OCI-LY1 (cell line): ENCODE measurements around the gene INTS3.

ENCODE experiments used
- H2AFZ ChIP-seq: fragments of 200-600 bp; sonication (generic), shearing (Covaris generic); 2 replicates; pipeline ENCODE4 v1.6.0; 2014; ENCODE audit warnings: antibody characterized with exemption, mild to moderate bottlenecking, low read length
- H3F3A ChIP-seq: fragments of 200-600 bp; sonication (generic), shearing (Covaris generic); 2 replicates; pipeline ENCODE4 v1.6.0; 2014; ENCODE audit warnings: mild to moderate bottlenecking, antibody characterized with exemption, low read length, moderate library complexity; ENCODE audit not compliant: insufficient read depth
- H3K27ac ChIP-seq: fragments of 200-600 bp; sonication (generic); 2 replicates; pipeline ENCODE4 v1.5.1; 2014; ENCODE audit warnings: low read length, mixed run types, mild to moderate bottlenecking, low read depth; ENCODE audit not compliant: poor library complexity, severe bottlenecking
- H3K27me3 ChIP-seq: fragments of 200-600 bp; sonication (generic); 2 replicates; pipeline ENCODE4 v1.6.0; 2014; ENCODE audit warnings: antibody characterized with exemption, mild to moderate bottlenecking, low read length, moderate library complexity; ENCODE audit not compliant: insufficient read depth
- H3K36me3 ChIP-seq: fragments of 200-600 bp; sonication (generic); 2 replicates; pipeline ENCODE4 v1.6.1; 2014; ENCODE audit warnings: mild to moderate bottlenecking, antibody characterized with exemption, low read length, moderate library complexity, mixed read lengths; ENCODE audit not compliant: insufficient read depth
- H3K4me1 ChIP-seq: fragments of 200-600 bp; sonication (generic); 2 replicates; pipeline ENCODE4 v1.5.1; 2014; ENCODE audit warnings: mild to moderate bottlenecking, low read length, moderate library complexity; ENCODE audit not compliant: insufficient read depth, severe bottlenecking
- H3K4me2 ChIP-seq: fragments of 200-600 bp; sonication (generic), shearing (Covaris generic); 2 replicates; pipeline ENCODE4 v1.6.1; 2014; ENCODE audit warnings: low read length
- H3K4me3 ChIP-seq: fragments of 200-600 bp; sonication (generic); 2 replicates; pipeline ENCODE4 v1.5.1; 2014; ENCODE audit warnings: low read length, low read depth, mild to moderate bottlenecking, mixed read lengths; ENCODE audit not compliant: poor library complexity, severe bottlenecking
- H3K79me2 ChIP-seq: fragments of 200-600 bp; shearing (Covaris generic); 2 replicates; pipeline ENCODE4 v1.6.1; 2016; ENCODE audit warnings: mixed run types, low read length, mixed read lengths; ENCODE audit not compliant: insufficient read depth
- H3K9ac ChIP-seq: fragments of 200-600 bp; sonication (generic), shearing (Covaris generic); 2 replicates; pipeline ENCODE4 v1.6.1; 2014; ENCODE audit warnings: mild to moderate bottlenecking, low read length, mixed read lengths
- H3K9me2 ChIP-seq: fragments of 200-600 bp; sonication (generic), shearing (Covaris generic); 2 replicates; pipeline ENCODE4 v1.6.1; 2014; ENCODE audit warnings: low read depth, mild to moderate bottlenecking, low read length, mixed read lengths
- H3K9me3 ChIP-seq: fragments of 200-600 bp; shearing (Covaris generic); 2 replicates; pipeline ENCODE4 v1.6.1; 2014; ENCODE audit warnings: low read length, mixed read lengths
- H4K20me1 ChIP-seq: fragments of 200-600 bp; sonication (generic), shearing (Covaris generic); 2 replicates; pipeline ENCODE4 v1.6.0; 2016; ENCODE audit warnings: mild to moderate bottlenecking, low read length; ENCODE audit not compliant: insufficient read depth
- CTCF ChIP-seq: fragments of 200-600 bp; sonication (generic), shearing (Covaris generic); IDR thresholded peaks from 2 replicates; pipeline ENCODE4 v1.5.1; 2017; ENCODE audit warnings: mild to moderate bottlenecking, antibody characterized with exemption, low read length, moderate library complexity, mixed read lengths
- EZH2 ChIP-seq: fragments of 200-600 bp; sonication (generic), shearing (Covaris generic); IDR thresholded peaks from 2 replicates; pipeline ENCODE4 v1.8.0; 2017; ENCODE audit warnings: borderline replicate concordance, mixed run types, mild to moderate bottlenecking, antibody characterized with exemption, low read length, moderate library complexity, mixed read lengths

The INTS3 gene

GRCh38 chr1:153798468-153798780, 70.6 kb downstream of the INTS3 start:
- TF ChIP-seq EZH2: no peak
- TF ChIP-seq CTCF: no peak
- H3K9ac ChIP-seq: no peak overlapping the region

GRCh38 chr1:153799016-153799415, 71.2 kb downstream of the INTS3 start:
- Histone ChIP-seq H3K4me1 (peaks cover 11% of the 10 kb centered on the region), H3K27ac (no peak overlapping the region), H2AFZ (no peak overlapping the region), H3K4me2 (no peak overlapping the region), H3K27me3 (no peaks in the 10 kb centered on the region), H3K9me3 (no peaks in the 10 kb centered on the region), H3K9ac (no peak overlapping the region), H3F3A (peaks cover 5% of the 10 kb centered on the region; the same call in 1 of the 2 replicates), H3K9me2 (no peaks in the 10 kb centered on the region), H3K79me2 (no peaks in the 10 kb centered on the region), H3K36me3 (no peaks in the 10 kb centered on the region), H3K4me3 (no peak overlapping the region), H4K20me1 (no peaks in the 10 kb centered on the region)
- TF ChIP-seq EZH2 (no peak), CTCF (no peak)

More at GRCh38 chr1:153798468-153798780, 70.6 kb downstream of the INTS3 start:
- Histone ChIP-seq H3K4me3 (no peak overlapping the region), H3K79me2 (no peaks in the 10 kb centered on the region), H3F3A (peaks cover 5% of the 10 kb centered on the region; the same call in 1 of the 2 replicates), H3K4me2 (no peak overlapping the region), H3K9me2 (no peaks in the 10 kb centered on the region), H3K4me1 (peaks cover 11% of the 10 kb centered on the region), H4K20me1 (no peaks in the 10 kb centered on the region), H3K27me3 (no peaks in the 10 kb centered on the region), H3K9me3 (no peaks in the 10 kb centered on the region), H2AFZ (no peak overlapping the region), H3K36me3 (no peaks in the 10 kb centered on the region), H3K27ac (peak overlapping the region; percentile 48)

GRCh38 chr1:153799566-153800465, 72.0 kb downstream of the INTS3 start:
- TF ChIP-seq EZH2: no peak
- TF ChIP-seq CTCF: no peak
- Histone ChIP-seq H3K4me2 (no peak overlapping the region), H3K9me3 (no peaks in the 10 kb centered on the region), H3K4me1 (peaks cover 18% of the 10 kb centered on the region), H3K27me3 (no peaks in the 10 kb centered on the region), H3K27ac (no peak overlapping the region), H3K9ac (no peak overlapping the region), H3K9me2 (no peaks in the 10 kb centered on the region), H2AFZ (no peak overlapping the region), H3K4me3 (no peak overlapping the region), H4K20me1 (no peaks in the 10 kb centered on the region), H3F3A (peaks cover 5% of the 10 kb centered on the region; the same call in 1 of the 2 replicates), H3K79me2 (no peaks in the 10 kb centered on the region), H3K36me3 (no peaks in the 10 kb centered on the region)
